ENCODE measurements around the gene BMP6.

Gene BMP6

DNA sequence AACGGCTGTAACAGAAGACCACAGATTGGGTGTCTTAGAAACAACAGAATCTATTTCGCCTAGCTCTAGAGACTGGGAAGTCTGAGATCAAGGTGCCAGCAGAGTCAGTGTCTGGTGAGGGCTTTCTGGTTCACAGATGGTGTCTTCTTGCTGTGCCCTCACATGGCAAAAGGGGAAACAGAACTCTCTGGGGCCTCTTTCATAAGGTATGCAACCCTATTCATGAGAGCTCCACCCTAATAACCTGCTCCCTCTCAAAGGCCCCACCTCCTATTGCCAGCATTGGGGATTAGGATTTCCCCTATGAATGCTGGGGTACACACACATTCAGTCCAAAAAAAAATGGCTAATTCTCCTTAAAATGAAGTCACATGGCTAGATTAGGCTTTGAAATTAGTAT, 174.7 kb downstream of the BMP6 start:
- no peak overlapping the region for H3K27ac ChIP-seq
- TF ChIP-seq, protein P1, sequence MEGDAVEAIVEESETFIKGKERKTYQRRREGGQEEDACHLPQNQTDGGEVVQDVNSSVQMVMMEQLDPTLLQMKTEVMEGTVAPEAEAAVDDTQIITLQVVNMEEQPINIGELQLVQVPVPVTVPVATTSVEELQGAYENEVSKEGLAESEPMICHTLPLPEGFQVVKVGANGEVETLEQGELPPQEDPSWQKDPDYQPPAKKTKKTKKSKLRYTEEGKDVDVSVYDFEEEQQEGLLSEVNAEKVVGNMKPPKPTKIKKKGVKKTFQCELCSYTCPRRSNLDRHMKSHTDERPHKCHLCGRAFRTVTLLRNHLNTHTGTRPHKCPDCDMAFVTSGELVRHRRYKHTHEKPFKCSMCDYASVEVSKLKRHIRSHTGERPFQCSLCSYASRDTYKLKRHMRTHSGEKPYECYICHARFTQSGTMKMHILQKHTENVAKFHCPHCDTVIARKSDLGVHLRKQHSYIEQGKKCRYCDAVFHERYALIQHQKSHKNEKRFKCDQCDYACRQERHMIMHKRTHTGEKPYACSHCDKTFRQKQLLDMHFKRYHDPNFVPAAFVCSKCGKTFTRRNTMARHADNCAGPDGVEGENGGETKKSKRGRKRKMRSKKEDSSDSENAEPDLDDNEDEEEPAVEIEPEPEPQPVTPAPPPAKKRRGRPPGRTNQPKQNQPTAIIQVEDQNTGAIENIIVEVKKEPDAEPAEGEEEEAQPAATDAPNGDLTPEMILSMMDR (IDR thresholded peaks at IDR 0.05) = no peak
- no peak for TF ChIP-seq ZFX (IDR thresholded peaks at IDR 0.05; ENCODE audit: borderline replicate concordance)

DNA sequence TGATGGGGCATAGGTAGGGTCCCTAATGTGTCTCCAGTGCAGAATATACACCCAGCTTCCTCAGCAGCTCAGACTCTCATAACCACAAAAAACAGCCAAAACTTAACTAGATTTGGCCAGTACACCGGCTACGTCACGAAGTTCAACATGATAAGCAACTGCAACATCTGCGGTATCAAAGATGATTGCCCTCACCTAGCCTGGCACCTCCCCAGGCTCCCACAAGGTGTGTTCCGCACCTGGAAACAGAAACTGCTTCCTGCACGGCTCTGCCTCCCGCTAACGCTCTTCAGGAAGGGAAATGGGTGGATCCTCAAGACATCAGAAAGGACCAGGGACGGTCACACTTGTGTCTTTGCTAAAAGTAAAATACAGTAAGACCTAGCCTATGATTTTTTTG, 175.2 kb downstream of the BMP6 start:
- no peak overlapping the region for H3K27ac ChIP-seq
- no peak for TF ChIP-seq ZFX (IDR thresholded peaks at IDR 0.05; ENCODE audit: borderline replicate concordance)
- TF ChIP-seq, protein P1 (IDR thresholded peaks at IDR 0.05) = no peak

DNA sequence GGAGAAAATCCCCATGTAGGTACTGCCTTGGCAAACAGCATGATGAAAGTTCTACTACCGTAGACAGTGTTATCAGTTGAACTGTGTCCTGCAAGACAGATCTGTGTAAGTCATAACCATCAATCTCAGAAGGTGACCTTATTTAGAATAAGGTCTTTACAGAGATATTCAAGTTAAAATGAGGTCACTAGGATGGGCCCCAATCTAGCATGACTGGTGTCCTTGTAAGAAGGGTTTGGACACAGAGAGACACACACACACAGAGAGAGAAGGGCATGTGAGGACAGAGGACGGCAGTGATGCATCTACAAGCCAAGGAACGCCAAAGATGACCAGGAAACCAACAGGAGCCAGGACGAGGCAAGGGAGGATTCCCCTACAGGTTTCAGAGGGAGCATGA, 175.9 kb downstream of the BMP6 start:
- TF ChIP-seq ZFX (IDR thresholded peaks at IDR 0.05; ENCODE audit: borderline replicate concordance) = no peak
- TF ChIP-seq, protein P1 (IDR thresholded peaks at IDR 0.05) = no peak
- H3K27ac ChIP-seq = no peak overlapping the region

DNA sequence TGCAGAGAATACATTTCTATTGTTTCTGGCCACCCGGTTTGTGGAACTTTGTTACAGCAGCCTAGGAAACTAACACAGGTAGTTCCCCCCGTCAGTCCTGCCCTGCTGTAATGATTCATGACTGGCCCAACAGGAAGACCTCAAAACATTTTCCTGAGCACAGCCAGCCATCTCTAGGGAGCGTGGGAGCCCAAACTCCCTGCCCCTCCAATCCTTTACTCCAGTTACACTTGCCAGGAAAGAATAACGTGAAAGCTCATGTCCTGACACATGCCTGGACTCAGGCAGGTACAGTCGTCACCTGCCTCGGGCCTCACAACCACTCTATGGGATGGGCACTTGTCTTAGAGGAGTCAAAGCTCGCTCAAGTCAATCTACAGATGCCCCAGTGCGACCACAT, 176.3 kb downstream of the BMP6 start:
- H3K27ac ChIP-seq = no peak overlapping the region
- TF ChIP-seq, protein P1 (IDR thresholded peaks at IDR 0.05) = no peak
- no peak for TF ChIP-seq ZFX (IDR thresholded peaks at IDR 0.05; ENCODE audit: borderline replicate concordance)

DNA sequence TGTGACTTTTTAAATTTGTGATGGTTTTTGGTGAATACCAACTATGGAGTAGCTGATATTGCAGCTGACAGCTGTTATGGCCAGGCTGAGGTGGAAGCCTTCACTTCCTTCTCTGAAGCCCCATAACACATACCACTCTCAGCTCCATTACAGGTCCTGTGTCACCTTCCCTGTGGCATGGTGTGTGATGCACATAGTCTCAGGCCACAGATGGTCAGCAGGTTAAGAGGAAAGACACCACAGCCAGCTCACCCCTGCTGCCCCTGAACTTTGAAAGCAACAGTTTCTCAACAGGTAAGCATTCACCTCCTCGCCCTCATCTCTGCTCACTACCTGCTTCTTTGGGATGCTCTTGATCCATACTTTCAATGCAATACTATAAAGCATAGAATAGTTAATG, 177.0 kb downstream of the BMP6 start:
- TF ChIP-seq ZFX (IDR thresholded peaks at IDR 0.05; ENCODE audit: borderline replicate concordance) = no peak
- TF ChIP-seq, protein P1 (IDR thresholded peaks at IDR 0.05) = no peak

DNA sequence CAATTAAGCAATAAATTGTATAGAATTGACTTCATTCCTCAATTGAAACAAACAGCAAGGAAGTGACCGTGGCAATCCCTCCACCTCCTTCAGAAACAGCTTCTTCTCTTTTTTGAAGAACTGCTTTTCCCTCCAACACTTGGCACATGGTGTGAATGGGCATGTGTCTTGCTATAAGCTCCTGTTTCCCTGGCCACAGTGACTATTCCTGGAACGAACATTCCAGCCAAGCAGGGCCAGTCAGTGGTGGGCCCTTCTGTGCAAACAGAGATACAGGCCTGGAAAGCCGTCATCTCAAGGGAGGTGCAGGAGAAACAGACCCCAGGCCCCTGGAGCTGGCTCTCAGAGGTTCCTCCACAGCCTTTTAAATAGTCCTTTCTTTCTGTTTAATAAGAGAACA, 177.8 kb downstream of the BMP6 start:
- H3K27ac ChIP-seq = no peak overlapping the region
- TF ChIP-seq, protein P1 (IDR thresholded peaks at IDR 0.05) = no peak
- TF ChIP-seq ZFX (IDR thresholded peaks at IDR 0.05; ENCODE audit: borderline replicate concordance) = no peak

More for the DNA sequence above, 177.0 kb downstream of the BMP6 start:
- no peak overlapping the region for H3K27ac ChIP-seq

DNA sequence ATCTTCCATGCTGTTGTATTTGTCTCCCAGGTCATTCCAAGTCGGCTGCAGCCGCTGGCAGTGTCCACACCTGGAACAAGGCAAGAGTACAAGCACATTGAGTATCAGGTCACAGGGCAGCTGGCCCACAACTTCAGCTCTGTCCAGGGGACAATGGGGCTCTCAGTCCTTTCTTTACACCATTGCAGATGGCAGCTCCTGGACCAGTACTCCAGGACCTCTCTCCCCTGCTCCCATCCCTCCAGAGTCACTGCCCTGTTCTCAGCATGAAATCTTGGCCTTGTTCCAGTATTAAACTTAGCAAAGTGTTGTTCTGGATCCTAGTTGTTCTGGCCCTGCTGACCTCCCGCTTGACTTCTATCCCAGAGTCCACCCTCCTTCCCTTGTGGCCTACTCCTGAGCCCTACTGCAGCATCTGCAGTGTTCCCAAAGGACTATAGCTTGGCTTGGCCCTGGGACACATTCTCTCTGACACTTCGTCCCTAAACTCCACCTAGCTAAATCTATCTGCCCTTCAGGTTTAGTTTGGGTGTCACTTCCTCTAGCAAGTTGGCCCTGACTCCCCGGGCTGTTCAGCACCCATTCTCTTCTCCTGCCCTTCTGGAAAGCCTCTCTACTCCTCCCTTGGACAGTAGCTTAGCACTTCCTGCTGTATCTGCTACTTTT, 178.9 kb downstream of the BMP6 start:
- TF ChIP-seq, protein P1 (IDR thresholded peaks at IDR 0.05) = no peak
- TF ChIP-seq ZFX (IDR thresholded peaks at IDR 0.05; ENCODE audit: borderline replicate concordance) = no peak
- no peak overlapping the region for H3K27ac ChIP-seq

Data from 22Rv1 (cell line).